ENCODE data around the gene PTPRG.

Gene PTPRG

DNA sequence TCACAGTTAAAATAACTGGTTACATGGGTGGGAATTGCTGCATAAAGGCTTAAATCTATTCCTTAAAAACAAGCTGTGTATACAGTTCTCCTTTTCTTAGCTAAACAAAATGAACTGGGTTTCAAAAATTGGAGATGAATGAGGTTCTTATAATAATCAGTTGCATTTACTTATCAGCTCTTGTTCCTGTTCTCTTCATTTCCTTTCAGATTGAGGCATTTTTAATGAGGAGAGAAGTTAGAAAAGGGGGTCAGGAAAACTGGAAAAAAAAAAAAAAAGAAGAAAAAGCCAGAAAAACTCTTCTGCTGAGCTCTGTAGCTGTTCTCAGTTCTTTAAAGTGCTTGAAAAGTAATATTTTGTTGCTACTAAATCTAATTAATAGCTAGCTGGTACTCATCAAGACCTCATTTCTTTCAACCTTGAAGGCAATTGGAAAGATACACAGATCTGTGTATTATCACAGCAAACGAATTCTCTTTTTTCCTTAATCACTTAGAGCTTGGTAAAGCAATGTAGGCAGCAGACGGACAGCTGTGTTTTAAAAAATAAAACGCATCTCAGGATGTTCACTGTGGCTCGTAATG lies 32.2 kb downstream of the PTPRG start:
- DNase-seq, result no peak

DNA sequence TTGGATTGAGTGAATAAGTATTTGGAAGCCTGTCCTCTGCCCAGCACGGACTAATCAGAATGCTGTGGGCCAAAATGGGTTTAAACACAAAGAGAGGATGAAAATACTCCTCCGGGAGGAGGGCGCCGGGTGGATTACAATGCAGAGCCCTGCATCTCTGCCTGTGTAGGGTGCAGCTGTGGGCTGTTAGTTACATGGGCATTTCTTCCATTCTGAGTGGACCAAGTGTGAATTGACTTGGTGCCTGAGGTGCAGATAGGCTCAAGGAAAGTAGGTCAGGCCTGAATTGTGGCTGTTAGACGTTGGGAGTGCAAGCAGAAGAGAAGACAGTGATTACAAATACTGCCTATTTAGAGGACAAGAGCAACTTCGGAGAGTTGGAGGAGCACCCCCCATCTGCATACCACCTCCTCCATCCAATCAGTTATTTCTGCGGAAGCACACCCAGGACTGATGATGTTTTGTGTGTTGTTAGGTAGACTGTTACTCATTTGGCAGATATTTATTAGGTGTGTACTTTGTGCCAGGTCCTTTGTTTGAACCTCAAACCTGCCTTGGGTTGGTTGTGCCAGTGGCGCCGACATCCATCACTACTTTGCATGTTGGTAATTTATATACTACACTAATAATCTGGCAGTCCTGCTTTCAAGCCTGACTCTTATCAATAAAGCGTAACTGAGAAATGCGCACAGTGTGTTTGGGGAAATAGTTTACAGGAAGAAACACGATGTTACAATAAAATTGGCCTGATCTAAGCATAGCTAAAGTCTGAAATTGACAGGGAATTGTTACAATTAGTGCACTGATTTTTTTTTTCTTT lies 33.0 kb downstream of the PTPRG start:
- no peak for DNase-seq

DNA sequence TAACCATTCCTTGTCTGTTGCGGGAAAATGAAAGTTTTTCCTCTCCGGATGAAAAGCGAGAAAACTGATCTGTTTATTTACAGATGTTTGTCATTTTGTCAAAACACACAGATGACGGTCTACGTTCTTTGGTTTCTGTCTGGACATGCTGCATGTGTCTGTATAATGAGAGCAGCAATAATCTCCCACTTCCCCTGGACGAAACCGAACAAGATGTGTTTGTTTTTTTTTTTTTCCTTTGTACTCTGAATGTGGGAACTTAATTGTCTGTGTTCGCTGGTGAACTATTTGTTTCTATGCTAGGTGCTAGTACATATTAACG lies 33.6 kb downstream of the PTPRG start:
- DNase-seq, result no peak

DNA sequence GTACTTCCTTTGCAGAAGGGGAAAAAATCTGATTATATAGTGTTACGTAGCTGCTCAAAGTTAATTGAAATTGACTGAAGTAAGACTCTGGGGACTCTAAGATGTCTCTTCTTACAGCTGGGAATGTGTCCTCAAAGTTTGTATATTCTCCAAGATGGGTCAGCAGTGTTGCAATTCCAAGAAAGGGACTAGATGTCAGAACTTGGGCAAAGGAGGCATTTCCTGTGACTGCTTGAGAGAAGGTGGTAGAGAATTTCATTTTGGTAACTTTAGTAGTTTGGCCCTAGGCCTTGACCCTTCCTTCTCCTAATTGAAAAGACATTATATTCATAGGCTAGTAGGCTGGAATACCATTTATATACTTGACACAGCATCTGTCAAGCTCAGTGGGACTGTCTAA lies 33.9 kb downstream of the PTPRG start:
- no peak for DNase-seq

DNA sequence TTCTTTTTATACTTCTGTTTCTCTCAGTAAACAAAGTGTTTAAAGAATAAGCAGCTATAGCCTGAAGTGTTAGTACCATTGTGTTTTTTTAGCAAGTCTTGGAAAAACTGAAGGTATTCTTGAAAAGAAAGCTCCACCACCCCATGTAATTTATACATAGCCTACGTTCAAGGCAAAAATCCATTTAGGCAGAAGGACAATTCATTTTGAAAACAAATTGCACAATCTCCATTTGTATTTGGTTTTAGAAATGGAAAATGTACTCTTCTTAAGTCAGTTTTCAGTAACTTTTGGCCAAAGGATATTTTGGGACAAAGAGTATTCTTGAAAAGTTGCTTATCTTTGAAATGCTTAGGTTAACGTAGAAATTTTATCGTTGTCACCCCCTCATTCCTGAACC lies 34.5 kb downstream of the PTPRG start:
- DNase-seq, result no peak

DNA sequence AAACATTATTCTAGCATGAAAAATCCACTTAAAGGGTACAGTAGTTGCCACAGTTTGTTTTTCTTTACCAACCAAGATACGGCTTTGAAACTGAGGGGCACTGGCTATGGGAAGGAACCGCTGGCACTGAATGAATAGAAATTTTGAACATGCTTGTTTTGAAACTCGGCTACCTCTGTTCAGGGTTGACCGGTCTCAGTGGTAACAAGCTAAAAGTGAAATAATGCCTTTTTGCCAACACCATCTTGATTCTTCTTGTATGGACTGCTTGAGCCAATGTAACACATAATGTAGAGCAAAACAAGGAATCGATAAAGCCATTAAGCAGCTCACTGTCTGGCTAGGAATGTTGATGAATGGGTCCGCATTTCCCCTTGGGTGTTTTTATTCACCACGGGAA lies 36.5 kb downstream of the PTPRG start:
- DNase-seq, result no peak

DNA sequence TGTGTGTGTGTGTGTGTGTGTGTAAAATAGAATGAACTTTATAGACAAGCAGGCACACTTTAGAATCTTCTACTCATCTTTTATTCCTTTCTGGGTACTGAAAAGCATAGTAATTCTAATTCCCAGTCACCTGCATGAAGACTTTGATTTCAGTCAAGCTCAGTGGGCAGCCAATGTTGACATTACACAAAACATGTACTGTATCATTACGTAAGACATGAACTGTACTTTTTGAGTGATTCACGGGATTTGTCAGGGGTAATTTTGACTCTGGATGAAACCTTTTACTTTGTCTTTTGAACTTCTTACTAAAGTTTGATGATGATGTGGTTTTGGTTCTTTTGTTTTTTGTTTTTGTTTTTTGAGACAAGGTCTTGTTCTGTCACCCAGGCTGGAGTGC lies 38.8 kb downstream of the PTPRG start:
- no peak for DNase-seq

DNA sequence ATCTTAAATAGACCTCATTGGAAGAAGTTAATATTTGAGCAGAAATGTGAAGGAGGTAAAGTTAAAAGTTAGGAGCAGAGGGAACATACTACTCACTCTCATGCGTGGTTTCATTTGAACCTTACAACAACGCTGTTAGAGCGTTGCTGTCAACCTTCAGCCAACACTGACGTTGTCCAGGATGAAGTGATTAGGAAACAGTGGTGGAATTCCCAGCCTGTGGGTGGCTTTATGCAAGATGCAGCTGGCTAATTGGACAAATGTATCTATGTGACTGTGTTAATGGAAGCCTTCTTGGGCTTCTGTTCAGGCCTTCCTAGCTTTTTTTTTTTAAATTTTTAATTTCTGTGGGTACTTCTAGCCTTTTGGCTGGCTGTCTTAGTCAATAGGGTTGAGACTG lies 40.5 kb downstream of the PTPRG start:
- DNase-seq, result no peak

DNA sequence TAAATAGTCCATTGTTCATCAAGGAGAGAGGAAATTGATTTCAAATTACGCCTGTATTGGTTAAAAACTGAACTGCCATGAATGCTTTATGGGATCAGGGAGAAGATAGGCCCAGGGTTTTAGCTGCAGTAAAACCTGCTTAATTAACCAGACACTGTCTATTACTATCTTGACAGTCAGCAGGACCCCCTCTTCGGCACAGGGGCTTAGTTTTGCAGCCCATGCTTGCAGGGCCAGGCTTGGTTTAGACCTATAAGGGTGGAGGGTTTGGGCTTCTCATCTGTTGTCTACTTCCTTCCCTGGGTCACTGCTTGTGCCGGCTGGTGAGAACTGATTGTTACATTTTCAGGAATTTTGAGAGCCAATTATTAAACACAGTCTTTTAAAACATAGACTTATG lies 41.1 kb downstream of the PTPRG start:
- DNase-seq, result no peak

DNA sequence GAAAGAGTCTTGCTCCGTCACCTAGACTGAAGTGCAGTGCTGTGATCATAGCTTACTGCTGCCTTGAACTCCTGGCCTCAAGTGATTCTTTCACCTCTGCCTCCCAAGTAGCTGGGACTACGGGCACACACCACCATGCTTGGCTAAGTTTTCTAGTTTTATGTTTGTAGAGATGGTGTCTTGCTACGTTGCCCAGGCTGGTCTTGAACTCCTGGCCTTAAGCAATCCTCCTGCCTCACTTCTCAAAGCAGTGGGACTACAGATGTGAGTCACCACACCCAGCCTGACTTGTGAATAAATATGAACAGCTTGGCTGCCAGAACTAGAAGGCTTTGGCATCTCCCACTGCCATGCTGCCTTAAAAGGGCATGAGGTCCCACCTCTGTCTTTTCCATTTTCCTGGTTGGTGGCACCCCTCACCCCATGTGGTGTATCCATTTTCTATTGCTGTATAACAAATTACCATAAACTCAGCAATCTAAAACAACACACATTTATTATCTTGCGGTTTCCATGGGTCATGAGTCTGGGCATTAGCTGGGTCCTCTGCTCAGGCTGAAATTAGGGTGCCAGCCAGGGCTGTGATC lies 44.3 kb downstream of the PTPRG start:
- no peak for DNase-seq

DNA sequence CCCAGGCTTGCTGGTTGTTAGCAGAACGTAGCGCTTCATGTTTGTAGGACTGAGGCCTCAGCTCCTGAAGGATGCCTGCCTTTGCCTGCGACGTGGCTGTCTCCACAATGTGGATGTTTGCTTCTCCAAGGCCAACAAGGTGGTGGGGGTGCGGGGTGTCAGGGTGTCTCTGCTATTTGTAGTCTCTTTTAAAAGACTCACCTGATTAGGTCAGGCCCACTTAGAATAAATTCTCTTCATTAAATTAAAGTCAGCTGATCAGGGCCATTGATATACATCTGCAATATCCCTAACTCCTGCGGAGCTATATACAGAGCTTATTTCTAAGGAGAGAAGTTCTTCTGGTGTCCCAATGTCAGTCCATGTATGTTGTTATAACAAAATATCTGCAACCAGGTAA lies 44.8 kb downstream of the PTPRG start:
- no peak for DNase-seq

DNA sequence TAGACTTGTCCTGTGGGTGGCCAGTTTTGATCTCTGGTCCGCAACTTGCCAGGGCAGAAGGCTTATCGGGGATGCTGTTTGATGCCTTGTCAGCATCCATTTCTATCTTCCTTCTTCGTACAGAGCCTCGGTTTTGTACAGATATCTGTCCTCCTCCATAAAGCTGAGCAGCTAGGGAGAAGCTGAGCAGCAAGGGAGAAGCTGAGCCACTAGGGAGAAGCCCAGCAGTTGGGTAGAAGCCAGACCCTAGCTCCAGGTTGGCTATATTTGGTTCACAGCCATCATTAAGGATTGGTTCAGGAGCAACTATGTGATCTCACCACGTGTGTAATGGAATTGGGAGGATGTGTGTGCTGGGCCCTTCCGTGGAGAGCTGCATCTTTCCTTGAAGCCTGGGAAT lies 46.7 kb downstream of the PTPRG start:
- no peak for DNase-seq

DNA sequence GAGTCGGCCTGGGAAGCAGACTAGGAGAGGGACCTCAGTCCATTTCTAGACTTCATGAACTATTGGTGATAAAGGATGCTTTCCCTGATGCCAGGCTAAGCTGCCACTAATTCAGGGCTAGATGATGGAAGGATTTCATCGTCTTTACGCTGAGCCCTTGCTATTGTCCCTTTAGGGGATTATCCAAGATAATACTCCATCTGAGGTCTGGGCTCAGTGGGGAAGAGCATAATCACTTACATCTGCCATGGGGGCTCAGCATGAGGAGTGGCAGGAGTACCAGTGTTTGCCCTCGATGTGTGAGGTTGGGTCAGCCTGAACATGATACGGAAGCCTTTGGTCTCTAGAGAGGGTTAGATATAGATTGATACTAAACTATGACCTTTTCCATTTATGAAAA lies 47.3 kb downstream of the PTPRG start:
- DNase-seq, result no peak

DNA sequence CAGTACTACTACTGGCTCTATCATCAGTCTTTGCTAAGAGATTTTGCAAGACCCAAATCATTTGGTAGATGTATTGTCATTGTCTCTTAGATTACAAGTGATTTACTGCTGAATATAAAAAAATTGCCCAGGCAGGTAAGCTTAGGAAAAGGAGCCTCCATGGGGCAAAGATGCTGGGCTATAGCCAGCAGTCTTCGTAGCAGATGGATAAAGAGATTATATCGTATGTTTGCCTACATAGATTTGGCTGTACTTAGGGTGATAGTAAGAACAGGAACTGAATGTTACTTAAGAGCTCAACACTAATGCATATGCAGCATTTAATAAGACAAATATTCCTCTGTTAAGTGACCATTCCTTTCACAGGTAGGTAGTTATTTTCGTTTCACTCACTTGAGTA lies 48.9 kb downstream of the PTPRG start:
- no peak for DNase-seq

DNA sequence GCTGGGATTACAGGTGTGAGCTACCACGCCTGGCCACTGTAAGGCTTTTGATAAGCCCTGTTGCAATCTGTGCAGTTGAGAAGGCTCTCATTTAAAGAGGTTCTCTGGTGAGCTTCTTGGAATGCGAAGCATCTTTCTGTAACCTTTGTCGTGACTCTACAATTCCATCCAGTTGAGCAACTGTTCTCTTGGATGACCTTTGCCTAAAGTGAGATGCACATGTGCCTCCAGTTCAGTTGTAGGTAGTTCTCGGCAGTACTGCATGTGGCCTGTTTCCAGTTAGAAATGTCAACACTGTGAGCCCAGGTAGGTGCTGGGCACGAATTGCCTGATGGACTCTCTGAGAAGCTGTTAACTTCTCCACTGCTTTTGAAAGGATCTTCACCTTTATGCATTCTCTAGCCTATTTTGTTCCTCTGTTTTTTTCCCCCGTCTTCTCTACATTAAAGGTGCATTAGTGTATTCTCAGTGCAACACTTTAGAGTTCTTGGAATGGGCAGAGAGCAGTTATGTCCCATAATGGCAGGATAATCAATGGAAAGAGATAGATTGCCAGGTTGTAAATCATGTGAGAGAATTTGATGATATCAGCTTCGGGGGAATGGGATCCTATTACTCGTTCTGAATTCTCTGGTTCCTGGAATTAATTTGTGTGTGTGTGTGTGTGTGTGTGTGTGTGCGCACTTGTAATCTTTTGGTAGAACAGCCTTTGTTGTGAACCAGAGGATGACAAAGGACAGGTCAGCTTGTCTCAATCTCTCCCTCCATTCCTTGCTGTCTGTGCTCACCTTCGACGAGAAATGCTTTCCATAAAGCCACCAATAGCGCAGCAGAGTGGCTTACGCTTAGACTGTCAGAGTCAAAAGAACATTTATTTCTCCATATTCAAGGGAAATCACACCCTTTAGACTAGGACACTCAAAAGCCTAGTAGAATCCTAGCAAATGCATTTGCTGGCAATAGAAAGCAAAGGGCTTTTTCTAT lies 51.1 kb downstream of the PTPRG start:
- no peak for DNase-seq

DNA sequence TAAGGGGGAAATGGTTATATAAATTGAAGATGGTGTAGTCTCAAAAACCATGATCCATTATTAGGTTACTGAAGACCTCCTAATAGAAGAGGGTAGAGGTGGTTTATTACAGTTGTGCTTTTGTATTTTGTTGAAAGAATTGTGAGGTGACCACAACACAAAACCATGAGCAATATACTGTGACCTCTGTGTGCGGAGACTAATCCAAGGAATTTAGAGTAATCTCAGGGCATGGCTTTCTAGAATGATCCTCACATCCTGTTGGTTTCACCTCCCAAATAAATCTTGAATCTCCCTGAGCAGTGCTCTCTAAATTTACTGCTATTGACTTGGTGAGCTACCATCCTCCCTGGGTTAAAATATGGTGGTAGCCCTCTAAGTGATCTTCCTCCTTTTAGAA lies 52.3 kb downstream of the PTPRG start:
- DNase-seq, result no peak

DNA sequence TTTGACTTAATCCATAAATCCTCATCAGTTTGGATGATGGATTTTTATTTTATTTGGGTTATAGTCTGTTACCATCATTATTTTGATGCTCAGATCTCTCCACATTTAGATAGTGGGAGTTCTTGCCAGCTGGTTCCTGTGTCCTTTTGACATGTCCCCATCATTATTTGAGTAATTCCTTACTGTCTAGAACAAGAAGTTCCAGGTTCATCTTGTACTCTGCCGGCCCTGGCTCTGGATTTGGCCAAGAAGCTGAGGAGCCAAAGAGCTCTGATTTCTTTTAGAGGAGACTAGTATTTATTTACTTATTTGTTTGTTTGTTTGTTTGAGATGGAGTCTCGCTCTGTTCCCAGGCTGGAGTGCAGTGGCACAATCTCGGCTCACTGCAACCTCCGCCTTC lies 54.3 kb downstream of the PTPRG start:
- DNase-seq, result no peak

DNA sequence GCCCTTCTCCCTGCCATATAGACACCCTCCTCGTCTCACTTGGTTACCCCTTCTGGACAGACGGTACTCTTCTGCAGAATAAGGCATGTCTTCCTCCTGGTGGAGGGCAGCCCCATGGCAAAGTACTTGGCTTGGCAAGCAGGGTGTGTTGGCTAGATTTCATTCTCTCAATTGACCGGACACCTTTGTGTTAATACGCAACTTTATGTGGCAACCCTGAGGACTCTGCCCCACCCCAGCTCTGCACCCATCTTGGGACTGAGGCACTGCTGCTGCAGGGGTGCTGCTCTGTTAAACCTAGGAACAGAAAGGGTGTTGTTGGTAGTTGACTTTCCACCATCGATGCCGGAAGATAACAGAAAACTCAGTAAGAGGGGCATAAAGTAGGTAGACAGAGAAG lies 55.2 kb downstream of the PTPRG start:
- no peak for DNase-seq

DNA sequence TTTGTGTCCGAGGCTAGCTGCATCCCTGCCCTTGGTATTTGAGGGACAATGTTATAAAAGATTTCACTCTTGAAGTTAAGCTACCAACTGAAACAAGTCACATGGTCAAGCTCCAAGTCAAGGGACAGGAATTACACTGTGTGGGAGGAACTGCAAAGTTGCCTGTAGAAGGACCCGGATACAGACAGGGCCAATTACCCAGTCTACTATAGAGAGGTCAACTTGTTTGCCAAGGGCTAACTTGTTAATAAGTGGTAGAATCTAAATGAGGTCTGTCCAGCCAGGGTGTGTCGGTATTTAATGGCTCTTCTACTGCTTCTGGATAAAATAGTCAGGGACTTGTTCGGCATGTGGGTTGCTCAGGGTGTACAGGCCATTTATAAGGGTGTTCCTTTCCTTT lies 55.7 kb downstream of the PTPRG start:
- no peak for DNase-seq

DNA sequence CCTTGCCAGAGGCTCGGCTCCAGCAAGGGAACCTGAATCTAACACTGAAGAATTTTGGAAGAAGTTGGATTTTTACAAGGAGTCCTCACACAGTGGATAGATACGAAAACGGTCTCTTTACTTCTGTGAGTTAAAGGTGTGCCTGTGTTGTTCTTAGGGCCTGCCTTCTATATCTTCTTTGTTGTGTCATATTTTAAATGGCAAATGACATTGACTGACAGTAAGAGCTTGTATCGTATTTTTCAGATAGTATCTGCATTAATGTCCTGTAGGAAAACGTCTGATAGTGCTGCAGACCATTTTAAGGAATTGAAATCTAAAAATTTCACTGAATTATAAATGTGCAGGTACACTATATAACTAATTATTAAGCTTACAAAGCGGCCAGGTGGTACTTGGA lies 56.3 kb downstream of the PTPRG start:
- DNase-seq, result no peak

DNA sequence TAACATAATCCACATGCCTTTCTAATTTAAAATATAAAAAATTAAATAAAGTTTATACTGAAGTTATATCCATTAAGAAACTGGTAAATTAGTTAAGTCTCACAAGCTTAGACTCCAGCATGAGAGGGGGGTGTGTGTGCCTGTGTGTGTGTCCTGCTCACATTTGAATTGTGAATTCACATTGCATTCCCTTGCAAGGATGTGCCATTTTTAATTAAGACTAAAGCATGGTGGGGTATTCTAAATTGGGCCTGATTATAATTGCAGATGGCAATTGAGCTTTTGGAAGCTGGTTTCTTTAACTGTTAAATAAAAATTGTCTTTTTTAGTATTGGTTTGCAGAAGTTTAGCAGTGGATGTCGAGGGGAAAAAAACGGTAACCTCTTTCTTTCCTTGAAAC lies 56.9 kb downstream of the PTPRG start:
- no peak for DNase-seq

DNA sequence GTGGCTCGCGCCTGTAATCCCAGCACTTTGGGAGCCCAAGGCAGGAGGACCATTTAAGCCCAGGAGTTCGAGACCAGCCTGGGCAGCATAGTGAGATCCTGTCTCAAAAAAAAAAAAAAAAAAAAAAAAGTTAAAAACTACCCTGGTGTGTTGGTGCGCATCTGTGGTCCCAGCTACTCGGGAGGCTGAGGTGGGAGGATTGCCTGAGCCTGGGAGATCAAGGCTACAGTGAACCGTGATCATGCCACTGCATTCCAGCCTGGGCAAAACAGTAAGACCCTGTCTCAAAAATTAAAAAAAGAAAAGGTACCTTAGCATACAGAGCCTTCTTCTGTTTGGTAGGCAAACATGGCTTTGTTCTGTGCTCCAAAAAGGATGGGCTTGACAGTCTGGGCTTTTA lies 57.5 kb downstream of the PTPRG start:
- DNase-seq, result no peak

DNA sequence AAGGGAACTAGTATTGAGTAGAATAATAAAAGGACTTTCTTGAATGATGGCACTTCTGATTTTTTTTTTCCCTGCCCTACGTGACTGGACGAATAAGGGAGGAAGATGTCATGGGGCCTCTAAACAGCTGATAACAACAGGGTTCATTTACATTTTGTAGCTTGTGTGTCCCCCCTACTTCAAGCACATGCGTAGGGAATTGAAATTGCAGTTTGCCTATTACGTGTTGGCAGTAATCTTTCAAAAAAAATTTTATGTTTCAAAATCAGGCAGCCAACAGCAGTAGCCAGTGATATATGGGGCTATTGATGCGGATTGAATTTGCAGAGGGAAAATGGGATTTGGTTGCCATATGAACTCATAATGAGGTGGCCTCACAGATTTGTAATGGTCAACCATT lies 58.7 kb downstream of the PTPRG start:
- no peak for DNase-seq

DNA sequence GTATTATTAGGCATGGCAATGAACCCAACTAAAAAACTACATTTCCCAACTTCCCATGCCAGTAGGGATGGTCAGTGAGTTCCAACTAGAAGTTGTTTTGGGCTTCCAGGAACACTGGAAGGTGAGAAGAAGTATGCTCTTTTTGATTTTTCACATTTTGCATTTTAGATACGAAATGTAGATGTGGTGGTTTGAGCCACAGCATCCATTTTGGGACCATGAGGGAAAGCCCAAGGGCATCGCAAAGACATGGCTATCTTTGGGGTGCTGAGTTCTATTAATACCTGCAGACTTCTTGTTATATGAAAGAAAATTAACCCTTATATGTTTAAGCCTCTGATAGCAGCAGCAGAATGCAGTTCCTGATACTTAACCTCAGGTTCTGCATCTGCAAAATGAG lies 62.9 kb downstream of the PTPRG start:
- DNase-seq, result no peak
